ENCODE measurements around the gene SLC4A2.

DNA sequence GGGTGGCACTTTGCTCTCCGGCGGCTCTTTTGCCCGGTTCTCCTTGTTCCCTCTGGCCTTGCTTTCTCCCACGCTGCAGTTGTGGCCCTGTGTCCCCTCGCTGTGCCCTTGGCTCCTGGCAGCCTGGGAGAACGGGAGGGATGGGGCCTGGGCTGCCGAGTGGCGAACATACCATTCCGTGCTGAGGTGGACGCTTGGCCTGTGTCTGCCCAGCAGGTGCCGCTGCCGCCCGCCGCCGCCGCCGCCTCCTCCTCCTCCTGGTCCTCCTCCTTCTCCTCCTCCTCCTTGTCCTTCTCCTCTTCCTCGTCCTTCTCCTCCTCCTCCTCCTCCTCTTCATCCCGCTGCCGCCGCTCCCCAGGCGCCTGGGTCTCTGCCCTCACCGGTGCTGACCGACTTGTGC is 62.9 kb downstream of the SLC4A2 start:
- TF ChIP-seq REST (IDR thresholded peaks at IDR 0.05; ENCODE audit: insufficient replicate concordance, low read depth) (no peak), CTCF (IDR thresholded peaks at IDR 0.05; ENCODE audit: insufficient read depth, low read length) (no peak)
